Muscle layer of duodenum (tissue), 2 donors: ENCODE data around the gene CBX8.

Source experiments
- H3K27ac ChIP-seq: one replicate; pipeline ENCODE4 v1.7.0; 2013; ENCODE audit warnings: mild to moderate bottlenecking, low read length
- H3K27me3 ChIP-seq: one replicate; pipeline ENCODE4 v1.7.0; 2013; ENCODE audit warnings: low read depth, mild to moderate bottlenecking, control low read depth, low read length
- H3K36me3 ChIP-seq, 2 donors: one replicate each; pipeline ENCODE4 v1.7.0; 2013; ENCODE audit warnings: low read length in 2 of 2, control low read depth in 1 of 2, mild to moderate bottlenecking in 1 of 2; ENCODE audit not compliant: insufficient read depth in 2 of 2, control insufficient read depth in 1 of 2
- H3K4me1 ChIP-seq, 2 donors: one replicate each; pipeline ENCODE4 v1.7.0; 2013; ENCODE audit warnings: low read length in 2 of 2, mild to moderate bottlenecking in 2 of 2, control low read depth in 1 of 2, moderate library complexity in 1 of 2; ENCODE audit not compliant: insufficient read depth in 2 of 2, control insufficient read depth in 1 of 2
- H3K4me3 ChIP-seq, 2 donors: one replicate each; pipeline ENCODE4 v1.7.0; 2013; ENCODE audit warnings: low read length in 2 of 2, low read depth in 1 of 2, mild to moderate bottlenecking in 1 of 2
- H3K9me3 ChIP-seq, 2 donors: one replicate each; pipeline ENCODE4 v1.7.0; 2013; ENCODE audit warnings: low read length in 2 of 2, control low read depth in 1 of 2, mild to moderate bottlenecking in 1 of 2; ENCODE audit not compliant: control insufficient read depth in 1 of 2
- donor health status: healthy.

CBX8 gene

DNA sequence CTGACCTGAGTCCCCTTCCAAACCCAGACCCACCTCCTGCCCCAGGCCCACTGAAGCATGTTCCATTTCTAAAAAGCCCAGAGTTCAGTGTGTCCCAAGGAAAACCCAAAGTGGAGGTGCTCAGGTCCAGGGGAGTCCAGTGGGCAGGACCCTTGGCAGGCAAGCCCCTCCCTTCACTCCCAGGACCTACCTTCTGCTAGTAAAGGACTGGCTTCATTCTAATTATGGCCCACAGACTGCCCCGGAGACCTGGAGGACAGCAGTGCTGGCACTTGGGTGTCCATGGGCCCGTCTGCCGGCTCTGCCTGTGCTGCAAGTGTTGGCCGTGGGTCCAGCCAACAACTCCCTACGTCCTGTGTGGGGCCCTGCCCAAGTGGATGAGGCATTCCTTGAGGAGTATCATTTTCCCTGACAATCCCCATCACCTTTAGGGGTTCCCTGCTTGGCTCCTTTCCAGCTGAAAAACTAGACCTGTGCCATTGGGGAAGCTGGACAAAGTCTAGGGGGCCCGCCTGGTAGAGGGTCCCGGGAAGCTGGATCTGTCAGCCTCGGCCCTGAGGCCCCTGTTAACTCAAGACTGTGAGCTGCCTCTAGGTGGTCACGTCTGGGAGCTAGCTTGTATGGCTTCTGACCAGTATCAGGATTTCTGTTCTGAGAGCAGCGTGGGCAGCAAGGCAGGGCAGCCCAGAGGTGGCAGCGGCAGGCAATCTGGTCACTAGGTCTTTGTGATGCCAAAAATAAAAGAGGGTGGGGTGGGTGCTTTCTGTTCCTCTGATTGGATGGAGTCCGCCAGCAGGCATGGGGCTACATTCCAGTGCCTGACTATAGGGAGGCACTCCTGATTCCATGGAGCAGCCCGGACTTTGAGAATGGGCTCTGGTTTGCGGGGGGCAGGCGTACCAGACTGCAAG is 10.7 kb downstream of the CBX8 start:
- H3K9me3 ChIP-seq, result no peaks in the 10 kb centered on the region
- no peaks in the 10 kb centered on the region for H3K36me3 ChIP-seq
- no peak overlapping the region for H3K4me3 ChIP-seq
- H3K27me3 ChIP-seq, result peaks cover 47% of the 10 kb centered on the region
- H3K4me1 ChIP-seq, result peaks cover 0 to 16% of the 10 kb centered on the region in 2 donors
- H3K27ac ChIP-seq, result no peak overlapping the region

- Histone ChIP-seq H3K4me1 (peaks cover 0 to 10% of the 10 kb centered on the region in 2 donors), H3K27ac (no peak overlapping the region), H3K4me3 (no peak overlapping the region), H3K27me3 (peaks cover 38% of the 10 kb centered on the region), H3K9me3 (no peaks in the 10 kb centered on the region), H3K36me3 (no peaks in the 10 kb centered on the region)
Measured at GRCh38 chr17:79785017-79785899, 11.6 kb downstream of the CBX8 start.

GRCh38 chr17:79784353-79785016 is 12.4 kb downstream of the CBX8 start:
- Histone ChIP-seq H3K27me3 (peaks cover 36% of the 10 kb centered on the region), H3K9me3 (no peaks in the 10 kb centered on the region), H3K36me3 (no peaks in the 10 kb centered on the region), H3K4me1 (peaks cover 0 to 5% of the 10 kb centered on the region in 2 donors), H3K27ac (no peak overlapping the region), H3K4me3 (no peak overlapping the region)

DNA sequence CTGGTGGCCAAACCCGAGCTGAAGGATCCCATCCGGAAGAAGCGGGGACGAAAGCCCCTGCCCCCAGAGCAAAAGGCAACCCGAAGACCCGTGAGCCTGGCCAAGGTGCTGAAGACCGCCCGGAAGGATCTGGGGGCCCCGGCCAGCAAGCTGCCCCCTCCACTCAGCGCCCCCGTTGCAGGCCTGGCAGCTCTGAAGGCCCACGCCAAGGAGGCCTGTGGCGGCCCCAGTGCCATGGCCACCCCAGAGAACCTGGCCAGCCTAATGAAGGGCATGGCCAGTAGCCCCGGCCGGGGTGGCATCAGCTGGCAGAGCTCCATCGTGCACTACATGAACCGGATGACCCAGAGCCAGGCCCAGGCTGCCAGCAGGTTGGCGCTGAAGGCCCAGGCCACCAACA is 13.0 kb downstream of the CBX8 start:
- H3K36me3 ChIP-seq, result no peaks in the 10 kb centered on the region
- H3K4me3 ChIP-seq, result no peak overlapping the region
- H3K4me1 ChIP-seq, result peaks cover 0 to 8% of the 10 kb centered on the region in 2 donors
- H3K9me3 ChIP-seq, result no peaks in the 10 kb centered on the region
- peaks cover 34% of the 10 kb centered on the region for H3K27me3 ChIP-seq
- H3K27ac ChIP-seq, result no peak overlapping the region

DNA sequence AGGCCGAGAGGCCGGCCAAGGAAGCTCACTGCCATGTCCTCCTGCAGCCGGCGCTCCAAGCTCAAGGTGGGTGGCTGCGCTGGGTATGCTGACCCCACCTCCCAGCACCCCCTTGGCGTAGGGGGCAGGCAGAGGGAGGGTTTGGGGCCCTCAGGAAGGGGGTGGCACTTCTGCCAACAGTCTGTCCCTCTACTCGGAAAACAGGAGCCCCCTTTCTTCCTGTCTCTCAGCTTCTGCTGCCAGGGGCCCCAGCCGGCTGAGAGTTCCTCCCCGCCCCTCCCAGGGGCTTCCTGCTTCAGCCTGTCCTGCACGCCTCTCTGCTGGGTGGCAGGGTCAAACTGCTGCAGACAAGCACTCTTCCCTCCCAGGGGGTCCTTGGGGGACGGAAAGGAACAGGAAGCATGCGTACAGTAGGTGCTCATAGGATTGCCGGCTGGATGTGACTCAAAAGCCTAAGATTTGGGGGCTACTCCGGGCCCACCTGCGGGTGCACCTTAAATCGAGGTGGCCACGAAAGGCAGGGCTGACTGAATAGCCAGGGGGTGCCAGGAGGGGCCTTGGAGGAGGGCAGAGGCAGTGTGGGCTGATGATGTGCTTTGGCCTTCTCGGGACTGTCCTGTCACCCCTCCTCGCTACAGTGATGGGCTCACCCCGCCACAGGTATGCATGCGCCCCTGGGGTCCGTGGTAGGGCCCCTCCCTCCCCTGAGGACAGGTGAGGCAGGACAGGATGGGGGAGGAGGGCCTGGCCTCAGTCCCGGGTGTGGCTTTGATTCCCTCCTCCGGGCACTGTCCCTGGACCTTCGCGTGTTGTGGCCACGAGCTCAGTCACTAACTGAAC is 14.9 kb downstream of the CBX8 start:
- no peak overlapping the region for H3K27ac ChIP-seq
- no peaks in the 10 kb centered on the region for H3K36me3 ChIP-seq
- peaks cover 26% of the 10 kb centered on the region for H3K27me3 ChIP-seq
- H3K9me3 ChIP-seq, result no peaks in the 10 kb centered on the region
- H3K4me1 ChIP-seq, result peaks cover 0 to 19% of the 10 kb centered on the region in 2 donors
- H3K4me3 ChIP-seq, result no peak overlapping the region

DNA sequence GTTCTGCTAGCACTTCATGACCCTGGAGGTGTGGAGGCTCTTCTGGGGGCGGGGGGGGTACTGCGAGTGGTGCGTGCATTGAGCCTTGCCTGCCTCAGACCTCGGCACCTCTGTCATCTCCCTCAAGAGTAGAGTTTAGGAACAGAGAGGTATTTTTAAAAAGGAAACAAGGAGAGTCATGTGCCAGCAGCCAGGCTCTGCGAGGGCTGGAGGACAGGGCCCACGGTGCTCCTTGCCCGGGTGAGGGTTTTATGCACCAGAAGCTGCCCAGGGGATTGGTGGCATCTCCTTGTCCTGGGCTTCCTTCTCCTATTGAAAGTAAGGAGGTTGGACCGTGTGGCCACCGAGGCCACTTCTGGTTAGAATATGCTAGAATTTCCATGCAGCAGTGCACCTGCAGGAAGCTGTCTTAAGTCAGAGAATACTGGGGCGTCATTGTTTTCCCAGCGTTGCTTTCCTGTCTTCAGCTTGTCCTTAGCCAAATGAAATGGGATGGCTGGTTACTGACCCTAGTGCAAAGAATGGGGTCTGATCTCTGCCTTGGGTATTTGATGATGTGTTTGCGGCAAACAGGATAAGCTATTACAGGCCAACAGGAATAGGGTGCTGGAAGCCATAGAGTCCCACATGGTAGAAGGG is 15.7 kb downstream of the CBX8 start:
- Histone ChIP-seq H3K27ac (no peak overlapping the region), H3K9me3 (no peaks in the 10 kb centered on the region), H3K4me3 (no peak overlapping the region), H3K36me3 (no peaks in the 10 kb centered on the region), H3K27me3 (peaks cover 26% of the 10 kb centered on the region), H3K4me1 (peaks cover 0 to 21% of the 10 kb centered on the region in 2 donors)

GRCh38 chr17:79779661-79780365 is 17.1 kb downstream of the CBX8 start:
- H3K27ac ChIP-seq, result no peak overlapping the region
- no peak overlapping the region for H3K4me3 ChIP-seq
- H3K36me3 ChIP-seq, result no peaks in the 10 kb centered on the region
- H3K4me1 ChIP-seq, result peaks cover 0 to 21% of the 10 kb centered on the region in 2 donors
- H3K27me3 ChIP-seq, result peaks cover 35% of the 10 kb centered on the region
- H3K9me3 ChIP-seq, result no peaks in the 10 kb centered on the region

- H3K4me3 ChIP-seq, result no peak overlapping the region
- no peaks in the 10 kb centered on the region for H3K36me3 ChIP-seq
- H3K9me3 ChIP-seq, result no peaks in the 10 kb centered on the region
- H3K27me3 ChIP-seq, result peaks cover 42% of the 10 kb centered on the region
- H3K4me1 ChIP-seq, result peaks cover 0 to 21% of the 10 kb centered on the region in 2 donors
- no peak overlapping the region for H3K27ac ChIP-seq
Measured at GRCh38 chr17:79779084-79779529, 17.8 kb downstream of the CBX8 start.

- no peaks in the 10 kb centered on the region for H3K9me3 ChIP-seq
- peak overlapping the region in 1 of 2 donors; percentile 58 for H3K4me3 ChIP-seq
- peaks cover 0 to 21% of the 10 kb centered on the region in 2 donors for H3K4me1 ChIP-seq
- H3K27ac ChIP-seq, result no peak overlapping the region
- no peaks in the 10 kb centered on the region for H3K36me3 ChIP-seq
- H3K27me3 ChIP-seq, result peaks cover 47% of the 10 kb centered on the region
Measured at GRCh38 chr17:79778504-79779083, 18.3 kb downstream of the CBX8 start.
